Coronary artery (tissue), 2 donors: Measurements from ENCODE around the gene CEACAM8.
"Not testable (repeated sequence)": the region's sequence is repeated elsewhere in the genome, so short reads cannot be mapped to it uniquely, and the experiment has no call there.

Source experiments
- DNase-seq: peaks from one replicate; pipeline ENCODE4 v3.0.0-alpha.2; 2017; ENCODE audit warnings: low spot score
- H3K27ac ChIP-seq, 2 donors: fragments of 200-600 bp; sonication (generic); one replicate each; pipeline ENCODE4 v1.5.1; 2016 to 2019
- H3K4me3 ChIP-seq: fragments of 200-600 bp; sonication (generic); 2 replicates; pipeline ENCODE4 v1.5.1; 2016; ENCODE audit warnings: mild to moderate bottlenecking, moderate library complexity
- CTCF ChIP-seq: fragments of 200-600 bp; sonication (generic); IDR thresholded peaks from one replicate; pipeline ENCODE4 v1.5.1; 2019; ENCODE audit warnings: antibody characterized with exemption

Gene CEACAM8

GRCh38 chr19:42627916-42628315 lies 33.2 kb upstream of the CEACAM8 start:
- no peak overlapping the region for H3K4me3 ChIP-seq

GRCh38 chr19:42626181-42626580 lies 31.5 kb upstream of the CEACAM8 start:
- Histone ChIP-seq H3K27ac (no peak overlapping the region), H3K4me3 (no peak overlapping the region)
- no peak for TF ChIP-seq CTCF
- DNase-seq: no peak

More at GRCh38 chr19:42627916-42628315, 33.2 kb upstream of the CEACAM8 start:
- no peak for TF ChIP-seq CTCF
- DNase-seq: no peak
- H3K27ac ChIP-seq: no peak overlapping the region

DNA sequence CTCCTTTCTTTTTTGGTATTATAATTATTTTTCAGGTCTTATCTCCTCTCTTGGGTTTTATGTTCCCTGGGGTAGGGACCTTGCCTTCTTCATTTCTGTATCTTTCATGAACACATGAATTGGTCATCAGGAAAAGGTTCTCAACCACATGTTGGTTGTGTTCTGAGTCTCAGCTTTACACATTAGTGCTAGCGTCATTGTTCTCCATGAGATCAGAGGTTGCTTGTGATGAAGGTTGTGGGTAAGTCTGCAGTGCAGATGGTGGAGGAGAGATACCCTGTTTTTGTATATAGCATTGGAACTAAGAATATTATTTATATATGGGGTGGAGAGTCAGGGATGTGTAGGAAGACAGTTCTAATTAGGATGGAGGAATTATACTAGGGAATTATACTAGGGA lies 24.5 kb upstream of the CEACAM8 start:
- DNase-seq: no peak

GRCh38 chr19:42613666-42614065 lies 18.9 kb upstream of the CEACAM8 start:
- H3K4me3 ChIP-seq: no peak overlapping the region
- TF ChIP-seq CTCF: no peak
- no peak overlapping the region for H3K27ac ChIP-seq
- no peak for DNase-seq

More for the DNA sequence above, 24.5 kb upstream of the CEACAM8 start:
- Histone ChIP-seq H3K27ac (no peak overlapping the region), H3K4me3 (no peak overlapping the region)
- TF ChIP-seq CTCF: no peak

- H3K4me3 ChIP-seq, DNase-seq, H3K27ac ChIP-seq: not testable (repeated sequence)
Observed at GRCh38 chr19:42610401-42610915, 15.7 kb upstream of the CEACAM8 start.

DNA sequence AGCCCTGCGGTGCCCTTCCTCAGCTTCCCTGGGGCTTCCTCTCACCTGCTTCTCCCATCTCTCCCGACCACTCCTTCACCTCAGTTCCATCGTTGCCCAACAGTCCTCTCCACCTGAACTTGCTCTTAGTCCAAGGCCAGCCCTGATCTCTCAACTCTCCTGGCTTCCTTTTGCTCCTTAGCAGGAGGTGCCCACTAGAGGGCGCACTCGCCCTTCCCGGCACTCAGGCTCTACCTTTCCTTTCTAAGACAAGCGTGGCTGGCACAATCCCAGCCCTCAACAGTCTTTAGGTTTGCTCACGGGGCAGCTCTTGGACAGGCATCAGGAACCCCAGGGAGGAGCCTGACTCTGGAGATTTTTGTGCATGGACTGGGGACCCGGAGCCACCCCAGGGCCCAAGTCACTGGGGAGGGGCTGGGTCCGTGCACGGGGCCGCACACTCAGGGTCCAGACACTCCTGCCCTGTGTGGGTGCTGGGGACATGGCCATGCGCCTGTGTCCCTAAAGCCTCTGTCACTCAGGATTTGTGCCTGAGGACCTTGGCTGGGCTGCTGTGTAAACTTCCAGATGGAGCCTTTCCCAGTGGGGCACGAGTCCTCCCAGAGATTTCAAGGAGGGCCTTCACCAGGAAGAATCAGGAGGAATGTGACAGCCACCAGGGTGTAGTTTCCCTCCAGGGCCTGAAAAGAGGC lies 12.1 kb upstream of the CEACAM8 start:
- DNase-seq: no peak
- no peak for TF ChIP-seq CTCF
- Histone ChIP-seq H3K27ac (no peak overlapping the region), H3K4me3 (no peak overlapping the region)

DNA sequence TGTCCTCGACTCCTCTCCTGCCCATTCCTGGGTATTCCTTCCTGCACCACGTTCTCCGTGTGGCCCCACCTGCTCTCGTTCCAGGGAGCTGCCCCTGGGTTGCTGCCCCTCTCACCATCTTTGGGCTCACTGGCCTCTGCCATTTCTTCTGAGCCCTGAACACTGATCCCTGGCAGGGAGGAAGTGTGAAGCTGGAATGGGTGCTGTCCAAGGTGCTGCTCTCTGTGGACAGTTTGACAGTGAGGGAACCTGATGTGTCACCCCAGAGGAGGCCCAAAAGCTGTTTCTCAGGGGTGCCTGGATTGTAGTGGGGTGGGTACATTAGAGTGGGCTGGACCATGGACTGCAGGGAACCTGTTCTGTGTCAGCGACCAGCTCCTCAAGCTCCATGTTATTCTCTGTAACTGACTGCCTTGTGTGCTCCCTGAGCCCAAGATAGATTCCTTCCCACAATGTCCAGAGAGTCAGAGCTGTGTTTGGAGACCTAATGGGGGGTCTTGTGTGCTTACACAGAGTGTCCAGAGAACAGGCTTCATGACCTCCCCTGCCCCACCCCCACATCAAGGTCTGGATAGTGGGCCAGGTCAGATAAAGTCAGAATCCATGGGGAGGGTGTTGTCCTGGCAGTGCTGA lies 7.2 kb upstream of the CEACAM8 start:
- H3K27ac ChIP-seq: no peak overlapping the region
- no peak overlapping the region for H3K4me3 ChIP-seq
- TF ChIP-seq CTCF: no peak
- DNase-seq: no peak
